ENCODE measurements around the gene SLC12A7. TPM values are rescaled to one million over a fixed set of nuclear protein-coding genes. Genes with fewer than 3 reads are reported as not detected.

The SLC12A7 gene
- total RNA-seq, 1 donor from 2014 or later: 80.8 TPM

DNA sequence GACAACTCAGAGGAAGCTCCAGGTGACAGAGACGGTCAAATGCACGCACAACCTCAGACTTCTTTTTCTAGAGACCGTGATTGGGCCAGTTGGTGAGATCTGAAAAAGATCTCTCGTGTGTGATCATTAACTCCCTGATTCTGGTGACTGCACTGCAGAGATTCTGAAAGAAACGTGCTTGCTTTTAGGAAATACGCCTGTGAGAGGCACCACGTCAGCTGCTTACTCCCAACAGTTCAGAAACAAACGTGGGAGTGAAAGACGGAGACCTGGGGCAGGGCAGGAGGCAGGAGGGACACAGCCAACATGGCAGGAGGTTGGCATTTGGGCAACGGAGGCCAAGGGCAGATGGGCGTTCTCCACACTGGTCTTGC is 15.9 kb downstream of the SLC12A7 start:
- H3K4me3 Mint-ChIP-seq (ENCODE audit: low read depth): no peak overlapping the region
- no peaks in the 10 kb centered on the region for H3K27me3 Mint-ChIP-seq
- TF ChIP-seq, protein P1, sequence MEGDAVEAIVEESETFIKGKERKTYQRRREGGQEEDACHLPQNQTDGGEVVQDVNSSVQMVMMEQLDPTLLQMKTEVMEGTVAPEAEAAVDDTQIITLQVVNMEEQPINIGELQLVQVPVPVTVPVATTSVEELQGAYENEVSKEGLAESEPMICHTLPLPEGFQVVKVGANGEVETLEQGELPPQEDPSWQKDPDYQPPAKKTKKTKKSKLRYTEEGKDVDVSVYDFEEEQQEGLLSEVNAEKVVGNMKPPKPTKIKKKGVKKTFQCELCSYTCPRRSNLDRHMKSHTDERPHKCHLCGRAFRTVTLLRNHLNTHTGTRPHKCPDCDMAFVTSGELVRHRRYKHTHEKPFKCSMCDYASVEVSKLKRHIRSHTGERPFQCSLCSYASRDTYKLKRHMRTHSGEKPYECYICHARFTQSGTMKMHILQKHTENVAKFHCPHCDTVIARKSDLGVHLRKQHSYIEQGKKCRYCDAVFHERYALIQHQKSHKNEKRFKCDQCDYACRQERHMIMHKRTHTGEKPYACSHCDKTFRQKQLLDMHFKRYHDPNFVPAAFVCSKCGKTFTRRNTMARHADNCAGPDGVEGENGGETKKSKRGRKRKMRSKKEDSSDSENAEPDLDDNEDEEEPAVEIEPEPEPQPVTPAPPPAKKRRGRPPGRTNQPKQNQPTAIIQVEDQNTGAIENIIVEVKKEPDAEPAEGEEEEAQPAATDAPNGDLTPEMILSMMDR (IDR thresholded peaks at IDR 0.05; ENCODE audit: unreplicated experiment): no peak
- peaks cover 12% of the 10 kb centered on the region for H3K4me1 Mint-ChIP-seq (ENCODE audit: low read depth)
- peaks cover 5% of the 10 kb centered on the region for H3K36me3 Mint-ChIP-seq (ENCODE audit: insufficient read depth)
- H3K27ac Mint-ChIP-seq: no peak overlapping the region
- H3K9me3 Mint-ChIP-seq (ENCODE audit: low read depth): no peaks in the 10 kb centered on the region
- no peak for DNase-seq (ENCODE audit: low spot score, unreplicated experiment)

GRCh38 chr5:1095302-1095989 is 16.4 kb downstream of the SLC12A7 start:
- H3K4me1 Mint-ChIP-seq (ENCODE audit: low read depth): peaks cover 12% of the 10 kb centered on the region
- H3K9me3 Mint-ChIP-seq (ENCODE audit: low read depth): no peaks in the 10 kb centered on the region
- H3K4me3 Mint-ChIP-seq (ENCODE audit: low read depth): no peak overlapping the region

GRCh38 chr5:1094670-1095190 is 17.1 kb downstream of the SLC12A7 start:
- no peak for DNase-seq (ENCODE audit: low spot score, unreplicated experiment)
- Mint-ChIP-seq H3K9me3 (ENCODE audit: low read depth) (no peaks in the 10 kb centered on the region), H3K36me3 (ENCODE audit: insufficient read depth) (peaks cover 5% of the 10 kb centered on the region), H3K4me1 (ENCODE audit: low read depth) (peaks cover 11% of the 10 kb centered on the region), H3K27ac (no peak overlapping the region), H3K27me3 (no peaks in the 10 kb centered on the region), H3K4me3 (ENCODE audit: low read depth) (no peak overlapping the region)
- TF ChIP-seq, protein P1 (IDR thresholded peaks at IDR 0.05; ENCODE audit: unreplicated experiment): no peak

More at GRCh38 chr5:1095302-1095989, 16.4 kb downstream of the SLC12A7 start:
- Mint-ChIP-seq H3K27ac (no peak overlapping the region), H3K36me3 (ENCODE audit: insufficient read depth) (peaks cover 5% of the 10 kb centered on the region), H3K27me3 (no peaks in the 10 kb centered on the region)
- TF ChIP-seq, protein P1 (IDR thresholded peaks at IDR 0.05; ENCODE audit: unreplicated experiment): no peak
- no peak for DNase-seq (ENCODE audit: low spot score, unreplicated experiment)

GRCh38 chr5:1093361-1093760 is 18.5 kb downstream of the SLC12A7 start:
- Mint-ChIP-seq H3K9me3 (ENCODE audit: low read depth) (no peaks in the 10 kb centered on the region), H3K36me3 (ENCODE audit: insufficient read depth) (peaks cover 8% of the 10 kb centered on the region), H3K27me3 (no peaks in the 10 kb centered on the region), H3K4me3 (ENCODE audit: low read depth) (no peak overlapping the region), H3K4me1 (ENCODE audit: low read depth) (peaks cover 11% of the 10 kb centered on the region), H3K27ac (no peak overlapping the region)
- no peak for DNase-seq (ENCODE audit: low spot score, unreplicated experiment)
- TF ChIP-seq, protein P1 (IDR thresholded peaks at IDR 0.05; ENCODE audit: unreplicated experiment): no peak

DNA sequence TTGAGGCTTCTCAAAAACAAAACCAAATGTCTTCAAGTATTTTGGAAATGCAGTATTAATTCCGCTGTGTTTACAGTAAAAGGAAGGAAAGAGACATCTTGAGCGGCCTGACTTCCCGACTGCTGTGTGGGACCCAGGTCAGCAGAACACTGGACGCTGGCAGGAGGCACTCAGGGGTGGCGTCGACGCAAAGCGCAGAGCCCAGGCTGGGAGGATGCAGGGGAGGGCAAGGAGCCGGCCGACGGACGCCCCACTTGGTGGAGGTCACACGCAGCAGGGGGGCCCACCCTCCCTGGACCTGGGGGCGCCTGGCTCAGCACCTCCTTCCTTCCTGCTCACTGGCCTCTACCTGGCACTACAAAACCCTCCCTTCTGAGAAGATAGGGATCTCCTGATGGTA is 19.7 kb downstream of the SLC12A7 start:
- TF ChIP-seq, protein P1 (IDR thresholded peaks at IDR 0.05; ENCODE audit: unreplicated experiment): no peak
- Mint-ChIP-seq H3K36me3 (ENCODE audit: insufficient read depth) (peaks cover 9% of the 10 kb centered on the region), H3K27ac (no peak overlapping the region), H3K27me3 (no peaks in the 10 kb centered on the region), H3K4me3 (ENCODE audit: low read depth) (no peak overlapping the region), H3K4me1 (ENCODE audit: low read depth) (peaks cover 4% of the 10 kb centered on the region), H3K9me3 (ENCODE audit: low read depth) (no peaks in the 10 kb centered on the region)
- no peak for DNase-seq (ENCODE audit: low spot score, unreplicated experiment)
